GM18861 (cell line): ENCODE results near the gene ZFR2.
"Not testable (repeated sequence)": the region's sequence is repeated elsewhere in the genome, so short reads cannot be mapped to it uniquely, and the experiment has no call there.

Experiments
- ATAC-seq: cut with Tn5 transposase; IDR thresholded peaks from one replicate; pipeline ENCODE4 v1.9.1; 2021; ENCODE audit not compliant: unreplicated experiment

The ZFR2 gene

DNA sequence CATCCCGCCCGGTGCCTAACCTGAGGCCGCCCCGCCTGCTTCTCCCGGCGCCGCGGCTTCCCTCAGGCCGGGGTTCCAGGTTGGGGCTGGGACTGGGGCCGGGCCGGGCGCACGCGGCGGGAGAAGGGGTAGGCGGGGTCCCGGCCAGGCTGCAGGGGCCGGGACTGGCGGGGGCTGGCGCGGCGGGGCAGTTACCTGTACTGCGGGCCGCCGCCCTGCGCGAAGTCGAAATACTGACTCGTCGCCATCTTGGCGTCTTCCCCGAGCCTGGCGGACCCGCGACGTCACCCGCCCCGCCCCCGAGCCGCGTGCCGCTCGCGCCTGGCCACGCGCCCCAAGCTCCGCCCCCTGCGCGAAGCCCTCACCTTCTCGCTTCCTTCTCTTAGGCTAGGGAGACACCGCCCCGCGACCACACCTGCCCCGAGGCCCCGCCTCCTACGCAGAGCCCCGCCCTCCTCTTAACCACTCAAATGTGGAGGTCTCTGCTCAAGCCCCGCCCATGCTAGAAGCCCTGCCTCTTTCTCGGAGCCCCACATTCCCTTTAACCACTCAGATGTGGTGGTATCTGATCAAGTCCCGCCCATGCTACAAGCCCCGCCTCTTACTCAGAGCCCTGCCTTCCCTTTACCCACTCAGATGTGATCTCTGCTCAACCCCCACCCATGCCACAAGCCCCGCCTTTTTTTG is at the start of gene ZFR2:
TSS of gene ZFR2 (minus strand) at position 269 of the 687 bp plus-strand sequence. CDS start at position 248, 21 bp downstream.
- no peak for ATAC-seq

DNA sequence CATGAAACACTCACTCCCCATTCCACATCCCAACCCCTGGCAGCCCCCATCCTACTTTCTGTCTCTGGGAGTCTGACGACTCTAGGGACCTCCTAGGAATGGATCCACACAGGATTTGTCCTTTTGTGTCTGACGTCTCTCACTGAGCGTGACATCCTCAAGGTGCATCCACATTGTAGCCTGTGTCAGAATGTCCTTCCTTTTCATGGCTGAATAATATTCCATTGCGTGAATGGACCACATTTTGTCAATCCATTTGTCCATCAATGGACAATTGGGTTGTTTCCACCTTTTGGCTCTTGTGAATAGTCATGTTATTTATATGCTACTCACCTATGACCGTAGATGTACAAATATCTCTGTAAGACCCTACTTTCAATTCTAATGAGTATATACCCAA is 47.2 kb upstream of the ZFR2 start:
- no peak for ATAC-seq

GRCh38 chr19:3914199-3914598 is 45.4 kb upstream of the ZFR2 start:
- ATAC-seq, result no peak

DNA sequence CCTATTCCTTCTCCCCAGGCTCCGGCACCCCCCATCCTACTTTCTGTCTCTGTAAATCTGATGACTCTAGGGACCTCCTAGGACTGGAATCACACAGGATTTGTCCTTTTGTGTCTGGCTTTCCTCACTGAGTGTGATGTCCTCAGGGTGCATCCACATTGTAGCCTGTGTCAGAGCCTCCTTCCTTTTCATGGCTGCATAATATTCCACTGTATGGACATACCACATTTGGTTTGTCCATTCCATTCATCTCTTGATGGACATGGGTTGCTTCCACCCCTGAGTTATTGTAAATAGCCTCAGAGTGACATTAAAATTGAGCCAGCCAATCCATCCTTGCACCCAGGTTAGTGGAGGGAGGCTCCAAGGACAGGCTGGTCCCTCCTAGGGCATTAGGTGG is 41.3 kb upstream of the ZFR2 start:
- ATAC-seq, result no peak

- ATAC-seq, result no peak
Observed at GRCh38 chr19:3908266-3909054, 39.6 kb upstream of the ZFR2 start.

DNA sequence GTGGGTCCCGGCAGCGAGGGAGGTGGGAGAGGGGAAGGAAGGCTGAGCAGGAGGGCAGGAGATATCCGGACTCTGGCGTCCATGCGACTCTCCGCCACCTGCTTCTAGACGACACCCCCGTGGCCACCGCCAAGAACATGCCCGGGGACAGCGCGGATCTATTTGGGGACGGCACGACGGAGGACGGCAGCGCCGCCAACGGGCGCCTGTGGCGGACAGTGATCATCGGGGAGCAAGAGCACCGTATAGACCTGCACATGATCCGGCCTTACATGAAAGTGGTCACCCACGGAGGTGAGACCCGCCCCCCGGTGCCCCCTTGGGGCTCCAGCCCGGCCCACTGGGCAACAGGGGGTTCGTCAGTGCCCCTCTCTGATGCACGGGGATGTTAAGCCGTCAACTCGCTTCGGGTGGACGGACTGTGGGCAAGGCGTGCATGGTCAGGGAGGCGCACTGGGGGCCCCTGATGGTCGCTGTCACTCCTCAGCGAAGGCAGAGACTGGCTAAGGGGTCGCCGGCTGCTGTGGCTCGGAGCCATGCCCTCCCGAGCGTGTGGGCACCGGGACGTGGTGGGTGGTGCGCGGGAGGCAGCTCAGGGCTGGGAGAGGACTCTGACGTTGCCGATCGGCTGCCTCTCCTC is 38.9 kb upstream of the ZFR2 start:
- ATAC-seq, result no peak

GRCh38 chr19:3904233-3904632 is 35.4 kb upstream of the ZFR2 start:
- no peak for ATAC-seq

DNA sequence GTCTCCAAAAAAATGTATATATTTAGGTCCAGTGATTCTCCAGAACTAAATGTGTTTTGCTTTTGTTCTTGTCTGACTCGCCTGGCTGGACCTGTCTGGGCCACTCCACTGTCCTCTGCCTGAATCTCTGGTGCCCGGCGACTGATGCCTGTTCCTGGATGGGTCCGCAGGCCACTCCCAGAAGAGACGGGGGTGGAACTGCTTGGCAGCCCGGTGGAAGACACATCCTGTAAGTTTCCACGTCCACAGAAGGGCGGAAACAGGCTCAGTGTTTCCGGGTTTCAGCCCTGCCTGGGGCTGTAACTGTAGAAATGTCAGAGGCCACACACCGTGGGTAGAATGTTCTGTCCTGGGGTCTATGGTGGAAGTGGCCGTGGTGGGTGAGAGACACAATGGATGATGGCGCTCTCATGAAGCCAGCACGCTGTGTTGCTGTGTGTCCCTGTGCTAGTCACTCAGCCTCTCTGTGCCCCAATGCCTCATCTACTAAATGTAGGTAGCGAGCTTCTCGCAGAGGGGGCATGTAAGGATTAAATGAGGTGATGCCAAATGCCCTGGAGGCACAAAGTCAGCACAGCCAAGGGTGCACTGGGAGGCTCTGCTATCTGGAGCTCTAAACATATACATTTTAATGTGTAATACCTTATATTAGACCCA is 33.6 kb upstream of the ZFR2 start:
- no peak for ATAC-seq

DNA sequence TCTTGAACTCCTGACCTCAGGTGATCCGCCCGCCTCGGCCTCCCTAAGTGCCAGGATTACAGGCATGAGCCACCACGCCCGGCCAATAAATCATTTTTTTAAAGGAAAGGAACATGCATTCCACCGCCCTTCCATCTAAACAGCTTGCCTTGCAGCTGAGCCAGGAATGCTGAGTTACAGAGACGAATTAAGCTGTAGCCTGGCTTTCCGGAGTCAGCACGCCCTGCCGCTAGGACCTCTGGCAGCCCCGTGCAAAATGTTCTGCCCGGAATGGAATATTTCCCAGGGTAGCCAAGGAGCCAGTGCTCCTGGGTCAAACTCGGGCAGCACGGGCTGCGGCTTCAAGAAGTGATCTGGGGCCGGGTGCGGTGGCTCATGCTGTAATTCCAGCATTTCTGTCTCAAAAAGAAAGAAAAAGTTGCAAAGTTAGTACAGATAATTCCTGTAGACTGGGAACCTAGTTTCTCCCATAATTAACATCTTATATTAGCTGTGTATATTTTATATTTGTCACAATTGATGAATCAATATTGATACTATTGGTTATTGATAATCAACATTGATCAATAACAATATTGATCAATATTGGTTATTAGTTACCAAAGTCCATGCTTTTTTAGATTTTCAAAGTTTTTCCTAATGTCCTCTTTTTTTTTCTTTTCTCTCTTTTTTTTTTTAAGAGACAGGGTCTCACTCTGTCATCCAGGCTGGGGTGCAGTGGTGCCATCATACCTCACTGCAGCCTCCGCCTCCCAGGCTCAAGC is 30.9 kb upstream of the ZFR2 start:
- ATAC-seq, result no peak

- no peak for ATAC-seq
Observed at GRCh38 chr19:3898426-3898825, 29.6 kb upstream of the ZFR2 start.

GRCh38 chr19:3897936-3898335 is 29.1 kb upstream of the ZFR2 start:
- ATAC-seq, result no peak

DNA sequence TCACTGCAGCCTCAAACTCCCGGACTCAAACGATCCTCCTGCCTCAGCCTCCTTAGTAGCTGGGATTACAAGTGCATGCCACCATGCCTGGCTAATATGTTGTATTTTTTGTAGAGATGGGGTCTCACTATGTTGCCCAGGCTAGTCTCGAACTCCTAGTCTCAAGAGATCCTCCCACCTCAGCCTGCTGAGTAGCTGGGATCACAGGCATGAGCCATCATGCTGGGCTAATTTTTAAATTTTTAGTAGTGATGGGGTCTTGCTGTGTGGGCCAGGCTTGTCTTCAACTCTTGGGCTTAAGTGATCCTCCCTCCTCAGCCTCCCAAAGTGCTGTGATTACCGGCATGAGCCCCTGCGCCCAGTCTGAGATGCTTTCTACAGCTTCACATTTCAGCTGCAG is 26.9 kb upstream of the ZFR2 start:
- ATAC-seq, result no peak

DNA sequence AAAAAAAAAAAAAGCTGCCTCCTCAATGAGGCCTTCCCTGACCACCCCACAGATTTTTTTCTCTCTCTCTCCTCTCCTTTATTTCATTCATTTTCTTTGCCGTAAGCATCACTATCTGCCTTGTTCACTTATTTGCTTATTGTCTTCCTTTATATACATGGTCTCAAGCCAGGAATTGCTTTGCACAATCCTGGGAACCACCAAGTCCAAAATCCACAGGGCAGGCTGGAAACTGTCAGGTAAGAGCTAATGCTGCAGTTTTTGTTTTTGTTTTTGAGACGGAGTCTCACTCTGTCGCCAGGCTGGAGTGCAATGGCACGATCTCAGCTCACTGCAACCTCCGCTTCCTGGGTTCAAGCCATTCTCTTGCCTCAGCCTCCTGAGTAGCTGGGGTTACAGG is 26.1 kb upstream of the ZFR2 start:
- not testable (repeated sequence) for ATAC-seq

DNA sequence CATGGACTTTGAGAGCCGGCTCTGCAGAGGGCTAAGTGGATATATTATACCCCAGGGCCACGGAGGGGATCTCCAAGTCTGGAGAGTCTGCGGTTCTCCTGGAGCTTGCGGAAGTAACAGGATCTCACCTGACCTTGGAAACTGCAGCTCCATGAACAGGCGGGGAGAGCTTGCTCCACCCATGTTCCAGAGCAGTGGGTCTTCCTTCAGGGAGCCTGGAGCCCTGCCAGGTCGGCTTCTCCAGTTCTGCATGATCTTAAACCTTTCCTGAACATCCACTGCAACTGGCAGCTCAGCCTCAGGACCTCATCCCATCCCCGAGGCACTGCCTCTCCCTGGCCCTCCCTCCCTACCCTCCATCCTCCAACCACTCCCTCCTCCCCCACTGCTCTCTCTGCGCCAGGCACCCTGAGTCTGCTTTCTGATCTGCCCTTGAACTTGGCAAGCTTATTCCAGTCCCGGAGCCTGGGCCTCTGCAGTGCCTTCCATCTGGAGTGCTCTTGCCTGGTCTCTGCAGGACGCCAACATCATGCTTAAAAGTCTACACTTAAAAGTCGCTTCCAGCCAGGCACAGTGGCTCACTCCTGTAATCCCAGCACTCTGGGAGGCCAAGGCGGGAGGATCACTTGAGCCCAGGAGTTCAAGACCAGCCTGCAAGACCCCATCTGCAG is 24.8 kb upstream of the ZFR2 start:
- ATAC-seq, result no peak

- no peak for ATAC-seq
Observed at GRCh38 chr19:3890591-3890990, 21.8 kb upstream of the ZFR2 start.

- no peak for ATAC-seq
Observed at GRCh38 chr19:3882041-3882384, 13.2 kb upstream of the ZFR2 start.

DNA sequence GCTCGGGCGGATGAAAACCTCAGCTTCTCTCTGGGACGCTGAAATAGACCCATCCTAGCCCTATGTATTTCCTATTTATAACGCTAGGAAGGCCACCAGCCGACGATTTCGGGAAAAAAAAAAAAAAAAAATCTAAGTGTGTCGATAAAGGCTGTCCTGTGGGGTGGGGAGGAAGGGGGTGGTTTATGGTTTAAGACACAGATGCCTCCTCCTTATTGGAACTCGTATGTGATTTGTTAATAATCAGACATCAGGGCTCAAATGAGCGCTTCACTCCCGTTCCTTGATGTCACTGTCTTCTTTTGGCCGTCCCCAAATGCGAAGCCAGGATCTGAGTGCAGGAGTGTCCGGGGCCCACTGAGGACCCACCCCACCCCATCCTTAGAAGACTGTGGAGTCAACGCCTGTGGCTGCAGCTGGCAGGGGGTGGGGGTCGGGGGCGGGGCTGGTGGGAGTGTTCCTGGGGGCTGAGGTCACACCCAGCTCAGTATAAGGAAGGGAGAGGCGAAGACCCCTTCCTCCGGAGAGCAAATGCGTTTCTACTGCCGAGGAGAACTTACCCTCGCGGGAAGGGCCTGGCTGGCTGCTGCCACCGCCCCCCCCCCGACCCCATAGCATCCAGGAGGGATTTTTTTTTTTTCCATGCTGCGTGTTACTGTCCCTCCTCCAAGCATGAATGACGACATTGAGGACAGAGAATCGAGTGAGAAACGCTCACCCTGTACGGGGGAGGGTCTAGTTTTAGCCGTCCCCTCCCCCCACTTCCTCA is 12.6 kb upstream of the ZFR2 start:
- no peak for ATAC-seq

GRCh38 chr19:3880471-3881271 is 11.8 kb upstream of the ZFR2 start, which contains the start of gene ATCAY:
TSS of gene ATCAY (plus strand) at chr19:3880685. CDS start at chr19:3885768, 5,083 bp downstream.
- no peak for ATAC-seq

GRCh38 chr19:3879656-3880055 is 10.8 kb upstream of the ZFR2 start:
- no peak for ATAC-seq
